Measurements from ENCODE around the gene ANAPC7. TPM values are rescaled to one million over a fixed set of nuclear protein-coding genes. Genes with fewer than 3 reads are reported as not detected.

The ANAPC7 gene
- total and polyA plus RNA-seq, 2 donors (not counting 1 experiment from before 2014, with no cell fraction given): 48.7 to 49.5 TPM

- Histone ChIP-seq H3K9me3 (ENCODE audit: control insufficient read depth, insufficient read depth, low read depth, low read length) (no peaks in the 10 kb centered on the region), H3K36me3 (ENCODE audit: control insufficient read depth, insufficient read depth, low read length) (no peaks in the 10 kb centered on the region), H3K4me1 (ENCODE audit: control insufficient read depth, extremely low read depth, insufficient read depth, low read length) (no peaks in the 10 kb centered on the region), H3K27ac (ENCODE audit: insufficient read depth, low read length) (no peak overlapping the region), H2AFZ (ENCODE audit: low read length) (peak overlapping the region; percentile 20), H4K20me1 (ENCODE audit: control insufficient read depth, extremely low read depth, insufficient read depth, low read length) (no peaks in the 10 kb centered on the region), H3K4me3 (replicated peaks in 1 of 4; ENCODE audit: control extremely low read depth in 1 of 4, insufficient read depth in 1 of 4, low read depth in 3 of 4, low read length in 4 of 4) (no peak overlapping the region), H3K9ac (ENCODE audit: insufficient read depth, low read length) (no peak overlapping the region), H3K4me2 (ENCODE audit: extremely low read depth, insufficient read depth, low read length) (peak overlapping the region; percentile 3), H3K79me2 (ENCODE audit: control insufficient read depth, insufficient read depth, low read length) (no peaks in the 10 kb centered on the region), H3K27me3 (ENCODE audit: control insufficient read depth, insufficient read depth, low read length) (no peaks in the 10 kb centered on the region)
- no peak for DNase-seq (ENCODE audit: low read depth in 2 of 2)
- TF ChIP-seq EZH2 (IDR thresholded peaks at IDR 0.05; ENCODE audit: low read length, missing control alignments): no peak
- TF ChIP-seq, protein P1, sequence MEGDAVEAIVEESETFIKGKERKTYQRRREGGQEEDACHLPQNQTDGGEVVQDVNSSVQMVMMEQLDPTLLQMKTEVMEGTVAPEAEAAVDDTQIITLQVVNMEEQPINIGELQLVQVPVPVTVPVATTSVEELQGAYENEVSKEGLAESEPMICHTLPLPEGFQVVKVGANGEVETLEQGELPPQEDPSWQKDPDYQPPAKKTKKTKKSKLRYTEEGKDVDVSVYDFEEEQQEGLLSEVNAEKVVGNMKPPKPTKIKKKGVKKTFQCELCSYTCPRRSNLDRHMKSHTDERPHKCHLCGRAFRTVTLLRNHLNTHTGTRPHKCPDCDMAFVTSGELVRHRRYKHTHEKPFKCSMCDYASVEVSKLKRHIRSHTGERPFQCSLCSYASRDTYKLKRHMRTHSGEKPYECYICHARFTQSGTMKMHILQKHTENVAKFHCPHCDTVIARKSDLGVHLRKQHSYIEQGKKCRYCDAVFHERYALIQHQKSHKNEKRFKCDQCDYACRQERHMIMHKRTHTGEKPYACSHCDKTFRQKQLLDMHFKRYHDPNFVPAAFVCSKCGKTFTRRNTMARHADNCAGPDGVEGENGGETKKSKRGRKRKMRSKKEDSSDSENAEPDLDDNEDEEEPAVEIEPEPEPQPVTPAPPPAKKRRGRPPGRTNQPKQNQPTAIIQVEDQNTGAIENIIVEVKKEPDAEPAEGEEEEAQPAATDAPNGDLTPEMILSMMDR (conservative IDR thresholded peaks at IDR 0.05 in 1 of 2, IDR thresholded peaks at IDR 0.05 in 1 of 2; ENCODE audit: low read depth in 1 of 2, low read length in 2 of 2): no peak
Observed at GRCh38 chr12:110426406-110426805, 22.9 kb upstream of the ANAPC7 start.

DNA sequence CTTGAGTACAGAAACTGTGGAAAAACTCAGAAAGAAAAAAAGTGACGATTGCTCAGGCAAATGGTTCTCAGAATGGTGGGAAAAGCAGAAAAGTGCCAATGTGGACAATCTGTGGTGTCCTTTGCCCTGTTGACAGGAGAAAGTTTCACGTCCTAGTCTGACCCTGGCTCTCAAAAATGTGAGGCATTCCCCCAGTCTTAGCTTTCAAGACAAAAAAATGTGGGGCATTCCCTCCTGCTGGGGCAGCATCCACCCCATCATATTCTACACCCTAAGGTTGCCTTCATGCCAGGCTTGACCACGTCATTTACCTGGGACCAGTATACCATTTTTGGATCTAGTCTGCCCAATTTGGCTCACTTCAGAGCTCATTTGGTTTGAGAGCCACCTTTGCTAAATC is 20.7 kb upstream of the ANAPC7 start:
- no peaks in the 10 kb centered on the region for H3K79me2 ChIP-seq (ENCODE audit: control insufficient read depth, insufficient read depth, low read length)
- no peak overlapping the region for H2AFZ ChIP-seq (ENCODE audit: low read length)
- H3K4me1 ChIP-seq (ENCODE audit: control insufficient read depth, extremely low read depth, insufficient read depth, low read length): no peaks in the 10 kb centered on the region
- H3K9ac ChIP-seq (ENCODE audit: insufficient read depth, low read length): no peak overlapping the region
- no peak for TF ChIP-seq EZH2 (IDR thresholded peaks at IDR 0.05; ENCODE audit: low read length, missing control alignments)
- TF ChIP-seq, protein P1 (conservative IDR thresholded peaks at IDR 0.05 in 1 of 2, IDR thresholded peaks at IDR 0.05 in 1 of 2; ENCODE audit: low read depth in 1 of 2, low read length in 2 of 2): no peak
- no peaks in the 10 kb centered on the region for H3K27me3 ChIP-seq (ENCODE audit: control insufficient read depth, insufficient read depth, low read length)
- no peak overlapping the region for H3K4me3 ChIP-seq (replicated peaks in 1 of 4; ENCODE audit: control extremely low read depth in 1 of 4, insufficient read depth in 1 of 4, low read depth in 3 of 4, low read length in 4 of 4)
- H4K20me1 ChIP-seq (ENCODE audit: control insufficient read depth, extremely low read depth, insufficient read depth, low read length): no peaks in the 10 kb centered on the region
- H3K9me3 ChIP-seq (ENCODE audit: control insufficient read depth, insufficient read depth, low read depth, low read length): no peaks in the 10 kb centered on the region
- H3K27ac ChIP-seq (ENCODE audit: insufficient read depth, low read length): no peak overlapping the region
- DNase-seq (ENCODE audit: low read depth in 2 of 2): no peak
- no peak overlapping the region for H3K4me2 ChIP-seq (ENCODE audit: extremely low read depth, insufficient read depth, low read length)
- H3K36me3 ChIP-seq (ENCODE audit: control insufficient read depth, insufficient read depth, low read length): no peaks in the 10 kb centered on the region

DNA sequence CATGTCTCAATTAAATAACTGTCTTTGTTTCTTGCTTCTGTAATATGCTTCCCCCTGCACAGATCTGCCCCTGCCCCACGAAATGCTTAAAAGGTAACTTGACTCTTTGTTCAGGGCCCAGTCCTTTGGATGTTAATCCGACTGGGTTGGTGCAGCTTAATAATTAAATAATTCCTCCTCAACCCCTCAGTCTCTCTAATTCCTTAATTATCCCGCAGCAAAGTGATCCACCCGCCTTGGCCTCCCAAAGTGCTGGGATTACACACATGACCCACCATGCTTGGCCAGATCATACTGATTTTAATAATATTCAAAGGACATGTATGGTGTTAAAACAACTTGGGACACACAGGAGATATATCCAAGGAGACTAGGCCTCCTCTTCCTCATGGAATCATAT is 18.2 kb upstream of the ANAPC7 start:
- no peaks in the 10 kb centered on the region for H3K27me3 ChIP-seq (ENCODE audit: control insufficient read depth, insufficient read depth, low read length)
- no peaks in the 10 kb centered on the region for H3K4me1 ChIP-seq (ENCODE audit: control insufficient read depth, extremely low read depth, insufficient read depth, low read length)
- H3K4me3 ChIP-seq (replicated peaks in 1 of 4; ENCODE audit: control extremely low read depth in 1 of 4, insufficient read depth in 1 of 4, low read depth in 3 of 4, low read length in 4 of 4): no peak overlapping the region
- TF ChIP-seq, protein P1 (conservative IDR thresholded peaks at IDR 0.05 in 1 of 2, IDR thresholded peaks at IDR 0.05 in 1 of 2; ENCODE audit: low read depth in 1 of 2, low read length in 2 of 2): no peak
- TF ChIP-seq EZH2 (IDR thresholded peaks at IDR 0.05; ENCODE audit: low read length, missing control alignments): no peak
- H3K9ac ChIP-seq (ENCODE audit: insufficient read depth, low read length): no peak overlapping the region
- no peak overlapping the region for H2AFZ ChIP-seq (ENCODE audit: low read length)
- no peaks in the 10 kb centered on the region for H3K9me3 ChIP-seq (ENCODE audit: control insufficient read depth, insufficient read depth, low read depth, low read length)
- H3K4me2 ChIP-seq (ENCODE audit: extremely low read depth, insufficient read depth, low read length): no peak overlapping the region
- H3K36me3 ChIP-seq (ENCODE audit: control insufficient read depth, insufficient read depth, low read length): no peaks in the 10 kb centered on the region
- DNase-seq (ENCODE audit: low read depth in 2 of 2): no peak
- H4K20me1 ChIP-seq (ENCODE audit: control insufficient read depth, extremely low read depth, insufficient read depth, low read length): no peaks in the 10 kb centered on the region
- no peak overlapping the region for H3K27ac ChIP-seq (ENCODE audit: insufficient read depth, low read length)
- H3K79me2 ChIP-seq (ENCODE audit: control insufficient read depth, insufficient read depth, low read length): no peaks in the 10 kb centered on the region

Measured in fibroblast of lung (primary cell).